ENCODE results near the gene RIN1. TPM values are rescaled to one million over a fixed set of nuclear protein-coding genes. Genes with fewer than 3 reads are reported as not detected.
A peak's percentile ranks its signal among the peaks of the same experiment; 100 is the strongest.

RIN1 gene
- total and polyA plus RNA-seq, 2 experiments from 2014 or later = 2.5 to 8.2 TPM

DNA sequence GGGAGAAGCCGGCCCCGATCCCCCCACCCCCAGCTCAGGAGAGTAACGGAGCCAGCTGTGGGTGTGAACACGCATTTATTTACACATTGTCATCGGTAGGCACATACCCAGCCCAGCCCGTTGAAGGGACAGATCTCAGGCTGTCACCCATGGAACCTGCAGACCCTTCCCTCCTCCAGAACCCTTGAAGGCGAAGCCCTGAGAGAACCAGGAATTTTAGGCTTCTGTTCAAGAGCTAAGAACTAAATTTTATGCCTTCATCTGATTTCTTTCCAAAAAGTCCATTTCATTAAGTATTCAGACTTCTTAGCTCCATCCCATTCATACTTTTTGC, 9.0 kb upstream of the RIN1 start:
- Histone ChIP-seq H3K4me3 (peak overlapping the region; percentile 99), H3K36me3 (ENCODE audit: insufficient read depth) (no peaks in the 10 kb centered on the region; the same call in 1 of the 2 replicates), H3F3A (replicated peaks; ENCODE audit: low read depth) (peaks cover 26% of the 10 kb centered on the region), H3K27ac (ENCODE audit: low read depth) (no peak overlapping the region), H3K79me2 (replicated peaks; ENCODE audit: insufficient read depth) (peaks cover 14% of the 10 kb centered on the region), H2AFZ (no peak overlapping the region), H3K4me2 (peak overlapping the region; percentile 98), H3K27me3 (ENCODE audit: insufficient read depth) (peaks cover 8% of the 10 kb centered on the region; the same call in 1 of the 2 replicates), H3K9me2 (ENCODE audit: insufficient read depth) (no peaks in the 10 kb centered on the region), H3K4me1 (ENCODE audit: insufficient read depth) (peaks cover 15% of the 10 kb centered on the region), H4K20me1 (replicated peaks; ENCODE audit: insufficient read depth) (0 out of 2 replicates have a peak, but pooled peaks cover 3% of the 10 kb centered on the region)
- H3K4me1 Mint-ChIP-seq = peaks cover 30% of the 10 kb centered on the region
- H3K4me3 Mint-ChIP-seq = peak overlapping the region; percentile 96
- peaks cover 30% of the 10 kb centered on the region for H3K27me3 Mint-ChIP-seq (ENCODE audit: insufficient read depth, low read depth, poor library complexity)
- ATAC-seq (peak; percentile 2; the same call in 2 of the 3 replicates), DNase-seq (ENCODE audit: low spot score) (no peak)
- peaks cover 24% of the 10 kb centered on the region for H3K36me3 Mint-ChIP-seq (ENCODE audit: low read depth)
- TF ChIP-seq, protein P1, sequence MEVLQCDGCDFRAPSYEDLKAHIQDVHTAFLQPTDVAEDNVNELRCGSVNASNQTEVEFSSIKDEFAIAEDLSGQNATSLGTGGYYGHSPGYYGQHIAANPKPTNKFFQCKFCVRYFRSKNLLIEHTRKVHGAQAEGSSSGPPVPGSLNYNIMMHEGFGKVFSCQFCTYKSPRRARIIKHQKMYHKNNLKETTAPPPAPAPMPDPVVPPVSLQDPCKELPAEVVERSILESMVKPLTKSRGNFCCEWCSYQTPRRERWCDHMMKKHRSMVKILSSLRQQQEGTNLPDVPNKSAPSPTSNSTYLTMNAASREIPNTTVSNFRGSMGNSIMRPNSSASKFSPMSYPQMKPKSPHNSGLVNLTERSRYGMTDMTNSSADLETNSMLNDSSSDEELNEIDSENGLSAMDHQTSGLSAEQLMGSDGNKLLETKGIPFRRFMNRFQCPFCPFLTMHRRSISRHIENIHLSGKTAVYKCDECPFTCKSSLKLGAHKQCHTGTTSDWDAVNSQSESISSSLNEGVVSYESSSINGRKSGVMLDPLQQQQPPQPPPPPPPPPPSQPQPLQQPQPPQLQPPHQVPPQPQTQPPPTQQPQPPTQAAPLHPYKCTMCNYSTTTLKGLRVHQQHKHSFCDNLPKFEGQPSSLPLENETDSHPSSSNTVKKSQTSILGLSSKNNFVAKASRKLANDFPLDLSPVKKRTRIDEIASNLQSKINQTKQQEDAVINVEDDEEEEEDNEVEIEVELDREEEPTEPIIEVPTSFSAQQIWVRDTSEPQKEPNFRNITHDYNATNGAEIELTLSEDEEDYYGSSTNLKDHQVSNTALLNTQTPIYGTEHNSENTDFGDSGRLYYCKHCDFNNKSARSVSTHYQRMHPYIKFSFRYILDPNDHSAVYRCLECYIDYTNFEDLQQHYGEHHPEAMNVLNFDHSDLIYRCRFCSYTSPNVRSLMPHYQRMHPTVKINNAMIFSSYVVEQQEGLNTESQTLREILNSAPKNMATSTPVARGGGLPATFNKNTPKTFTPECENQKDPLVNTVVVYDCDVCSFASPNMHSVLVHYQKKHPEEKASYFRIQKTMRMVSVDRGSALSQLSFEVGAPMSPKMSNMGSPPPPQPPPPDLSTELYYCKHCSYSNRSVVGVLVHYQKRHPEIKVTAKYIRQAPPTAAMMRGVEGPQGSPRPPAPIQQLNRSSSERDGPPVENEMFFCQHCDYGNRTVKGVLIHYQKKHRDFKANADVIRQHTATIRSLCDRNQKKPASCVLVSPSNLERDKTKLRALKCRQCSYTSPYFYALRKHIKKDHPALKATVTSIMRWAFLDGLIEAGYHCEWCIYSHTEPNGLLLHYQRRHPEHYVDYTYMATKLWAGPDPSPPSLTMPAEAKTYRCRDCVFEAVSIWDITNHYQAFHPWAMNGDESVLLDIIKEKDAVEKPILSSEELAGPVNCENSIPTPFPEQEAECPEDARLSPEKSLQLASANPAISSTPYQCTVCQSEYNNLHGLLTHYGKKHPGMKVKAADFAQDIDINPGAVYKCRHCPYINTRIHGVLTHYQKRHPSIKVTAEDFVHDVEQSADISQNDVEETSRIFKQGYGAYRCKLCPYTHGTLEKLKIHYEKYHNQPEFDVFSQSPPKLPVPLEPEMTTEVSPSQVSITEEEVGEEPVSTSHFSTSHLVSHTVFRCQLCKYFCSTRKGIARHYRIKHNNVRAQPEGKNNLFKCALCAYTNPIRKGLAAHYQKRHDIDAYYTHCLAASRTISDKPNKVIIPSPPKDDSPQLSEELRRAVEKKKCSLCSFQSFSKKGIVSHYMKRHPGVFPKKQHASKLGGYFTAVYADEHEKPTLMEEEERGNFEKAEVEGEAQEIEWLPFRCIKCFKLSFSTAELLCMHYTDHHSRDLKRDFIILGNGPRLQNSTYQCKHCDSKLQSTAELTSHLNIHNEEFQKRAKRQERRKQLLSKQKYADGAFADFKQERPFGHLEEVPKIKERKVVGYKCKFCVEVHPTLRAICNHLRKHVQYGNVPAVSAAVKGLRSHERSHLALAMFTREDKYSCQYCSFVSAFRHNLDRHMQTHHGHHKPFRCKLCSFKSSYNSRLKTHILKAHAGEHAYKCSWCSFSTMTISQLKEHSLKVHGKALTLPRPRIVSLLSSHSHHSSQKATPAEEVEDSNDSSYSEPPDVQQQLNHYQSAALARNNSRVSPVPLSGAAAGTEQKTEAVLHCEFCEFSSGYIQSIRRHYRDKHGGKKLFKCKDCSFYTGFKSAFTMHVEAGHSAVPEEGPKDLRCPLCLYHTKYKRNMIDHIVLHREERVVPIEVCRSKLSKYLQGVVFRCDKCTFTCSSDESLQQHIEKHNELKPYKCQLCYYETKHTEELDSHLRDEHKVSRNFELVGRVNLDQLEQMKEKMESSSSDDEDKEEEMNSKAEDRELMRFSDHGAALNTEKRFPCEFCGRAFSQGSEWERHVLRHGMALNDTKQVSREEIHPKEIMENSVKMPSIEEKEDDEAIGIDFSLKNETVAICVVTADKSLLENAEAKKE (CRISPR knock-in tag; IDR thresholded peaks at IDR 0.05) = no peak
- TF ChIP-seq, protein P2, sequence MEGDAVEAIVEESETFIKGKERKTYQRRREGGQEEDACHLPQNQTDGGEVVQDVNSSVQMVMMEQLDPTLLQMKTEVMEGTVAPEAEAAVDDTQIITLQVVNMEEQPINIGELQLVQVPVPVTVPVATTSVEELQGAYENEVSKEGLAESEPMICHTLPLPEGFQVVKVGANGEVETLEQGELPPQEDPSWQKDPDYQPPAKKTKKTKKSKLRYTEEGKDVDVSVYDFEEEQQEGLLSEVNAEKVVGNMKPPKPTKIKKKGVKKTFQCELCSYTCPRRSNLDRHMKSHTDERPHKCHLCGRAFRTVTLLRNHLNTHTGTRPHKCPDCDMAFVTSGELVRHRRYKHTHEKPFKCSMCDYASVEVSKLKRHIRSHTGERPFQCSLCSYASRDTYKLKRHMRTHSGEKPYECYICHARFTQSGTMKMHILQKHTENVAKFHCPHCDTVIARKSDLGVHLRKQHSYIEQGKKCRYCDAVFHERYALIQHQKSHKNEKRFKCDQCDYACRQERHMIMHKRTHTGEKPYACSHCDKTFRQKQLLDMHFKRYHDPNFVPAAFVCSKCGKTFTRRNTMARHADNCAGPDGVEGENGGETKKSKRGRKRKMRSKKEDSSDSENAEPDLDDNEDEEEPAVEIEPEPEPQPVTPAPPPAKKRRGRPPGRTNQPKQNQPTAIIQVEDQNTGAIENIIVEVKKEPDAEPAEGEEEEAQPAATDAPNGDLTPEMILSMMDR (conservative IDR thresholded peaks at IDR 0.05; ENCODE audit: low read depth in 2 of 2) = no peak
- TF ChIP-seq CREB1 (CRISPR knock-in tag; IDR thresholded peaks at IDR 0.05; ENCODE audit: low read depth) (no peak), ZNF331 (CRISPR knock-in tag; IDR thresholded peaks at IDR 0.05; ENCODE audit: low read depth) (no peak), EZH2 (IDR thresholded peaks at IDR 0.05; ENCODE audit: low read depth, unreplicated experiment) (no peak)
- TF ChIP-seq, protein P3, sequence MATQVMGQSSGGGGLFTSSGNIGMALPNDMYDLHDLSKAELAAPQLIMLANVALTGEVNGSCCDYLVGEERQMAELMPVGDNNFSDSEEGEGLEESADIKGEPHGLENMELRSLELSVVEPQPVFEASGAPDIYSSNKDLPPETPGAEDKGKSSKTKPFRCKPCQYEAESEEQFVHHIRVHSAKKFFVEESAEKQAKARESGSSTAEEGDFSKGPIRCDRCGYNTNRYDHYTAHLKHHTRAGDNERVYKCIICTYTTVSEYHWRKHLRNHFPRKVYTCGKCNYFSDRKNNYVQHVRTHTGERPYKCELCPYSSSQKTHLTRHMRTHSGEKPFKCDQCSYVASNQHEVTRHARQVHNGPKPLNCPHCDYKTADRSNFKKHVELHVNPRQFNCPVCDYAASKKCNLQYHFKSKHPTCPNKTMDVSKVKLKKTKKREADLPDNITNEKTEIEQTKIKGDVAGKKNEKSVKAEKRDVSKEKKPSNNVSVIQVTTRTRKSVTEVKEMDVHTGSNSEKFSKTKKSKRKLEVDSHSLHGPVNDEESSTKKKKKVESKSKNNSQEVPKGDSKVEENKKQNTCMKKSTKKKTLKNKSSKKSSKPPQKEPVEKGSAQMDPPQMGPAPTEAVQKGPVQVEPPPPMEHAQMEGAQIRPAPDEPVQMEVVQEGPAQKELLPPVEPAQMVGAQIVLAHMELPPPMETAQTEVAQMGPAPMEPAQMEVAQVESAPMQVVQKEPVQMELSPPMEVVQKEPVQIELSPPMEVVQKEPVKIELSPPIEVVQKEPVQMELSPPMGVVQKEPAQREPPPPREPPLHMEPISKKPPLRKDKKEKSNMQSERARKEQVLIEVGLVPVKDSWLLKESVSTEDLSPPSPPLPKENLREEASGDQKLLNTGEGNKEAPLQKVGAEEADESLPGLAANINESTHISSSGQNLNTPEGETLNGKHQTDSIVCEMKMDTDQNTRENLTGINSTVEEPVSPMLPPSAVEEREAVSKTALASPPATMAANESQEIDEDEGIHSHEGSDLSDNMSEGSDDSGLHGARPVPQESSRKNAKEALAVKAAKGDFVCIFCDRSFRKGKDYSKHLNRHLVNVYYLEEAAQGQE (IDR thresholded peaks at IDR 0.05; ENCODE audit: unreplicated experiment) = no peak
- peaks cover 5% of the 10 kb centered on the region; the same call in 2 of the 3 replicates for H3K9me3 Mint-ChIP-seq
- peak overlapping the region; percentile 72 for H3K27ac Mint-ChIP-seq
